HG02970 (cell line): ENCODE measurements around the gene CPNE9.

ENCODE experiments used
- ATAC-seq: cut with Tn5 transposase; IDR thresholded peaks from one replicate; pipeline ENCODE4 v1.9.1; 2021; ENCODE audit warnings: mild to moderate bottlenecking, moderate library complexity, moderate number of reproducible peaks; ENCODE audit not compliant: unreplicated experiment, low FRiP score

CPNE9 gene

DNA sequence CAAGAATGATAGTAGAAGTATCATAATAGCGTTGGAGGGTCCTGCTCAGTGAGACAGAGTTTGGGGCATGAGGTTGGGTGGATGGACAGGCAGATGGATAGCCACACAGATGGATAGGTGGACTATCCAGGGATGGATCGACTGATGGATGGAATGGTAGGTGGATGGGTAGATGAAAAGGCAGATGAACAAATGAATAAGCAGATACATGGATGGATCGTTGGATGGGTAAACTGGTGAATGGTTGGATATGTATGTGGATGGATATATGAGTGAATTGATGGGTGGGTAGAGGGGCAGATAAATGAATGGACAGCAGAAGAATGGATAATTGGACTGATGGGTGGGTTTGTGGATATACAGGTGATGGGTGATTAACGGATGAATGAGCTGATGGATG lies 9.5 kb downstream of the CPNE9 start:
- no peak for ATAC-seq

DNA sequence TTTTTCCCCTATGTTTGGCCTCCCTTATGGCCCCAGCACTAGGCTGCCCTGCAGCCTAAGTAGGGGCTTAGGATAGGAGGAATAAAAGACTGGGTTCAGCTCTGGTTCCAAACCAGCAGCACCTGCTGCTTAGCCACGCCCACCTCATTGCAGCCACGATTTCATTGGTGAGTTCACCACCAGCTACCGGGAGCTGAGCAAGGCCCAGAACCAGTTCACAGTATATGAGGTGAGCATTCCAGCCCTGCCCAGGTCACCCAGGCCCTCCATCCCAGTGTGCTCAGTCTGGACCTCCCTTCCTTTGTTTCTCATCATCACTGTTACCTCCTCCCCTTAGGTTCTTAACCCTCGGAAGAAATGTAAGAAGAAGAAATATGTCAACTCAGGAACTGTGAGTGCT lies 11.5 kb downstream of the CPNE9 start:
- ATAC-seq = no peak

DNA sequence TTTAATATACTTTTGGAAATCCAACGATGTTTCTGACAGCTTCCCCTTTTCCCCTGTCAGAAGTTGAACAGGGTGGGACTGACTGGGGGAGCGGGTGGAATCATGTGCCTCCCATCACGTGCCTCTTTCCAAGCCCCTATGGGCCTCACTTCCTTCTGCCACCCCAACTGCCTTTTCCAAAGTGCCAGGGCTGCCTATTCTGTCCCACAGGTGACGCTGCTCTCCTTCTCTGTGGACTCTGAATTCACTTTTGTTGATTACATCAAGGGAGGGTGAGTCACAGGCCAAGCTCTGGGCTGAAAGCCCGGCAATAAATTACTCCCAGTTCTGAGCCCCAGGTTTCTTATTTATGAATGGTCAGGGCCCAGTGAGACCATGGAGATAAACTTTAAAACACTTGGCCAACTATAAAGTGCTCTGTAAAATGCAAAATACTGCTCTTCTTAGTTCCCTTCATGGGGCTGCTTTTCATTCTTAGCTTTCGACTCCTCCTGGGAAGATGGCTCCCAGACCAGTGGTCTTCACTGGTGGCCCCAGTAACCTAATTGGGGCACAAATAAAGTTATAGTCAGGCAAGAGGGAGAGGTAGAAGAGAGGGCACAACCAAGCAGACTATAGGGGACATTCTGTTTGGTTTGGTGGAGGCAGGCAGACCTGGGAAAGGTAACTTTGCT lies 12.3 kb downstream of the CPNE9 start:
- ATAC-seq = no peak

DNA sequence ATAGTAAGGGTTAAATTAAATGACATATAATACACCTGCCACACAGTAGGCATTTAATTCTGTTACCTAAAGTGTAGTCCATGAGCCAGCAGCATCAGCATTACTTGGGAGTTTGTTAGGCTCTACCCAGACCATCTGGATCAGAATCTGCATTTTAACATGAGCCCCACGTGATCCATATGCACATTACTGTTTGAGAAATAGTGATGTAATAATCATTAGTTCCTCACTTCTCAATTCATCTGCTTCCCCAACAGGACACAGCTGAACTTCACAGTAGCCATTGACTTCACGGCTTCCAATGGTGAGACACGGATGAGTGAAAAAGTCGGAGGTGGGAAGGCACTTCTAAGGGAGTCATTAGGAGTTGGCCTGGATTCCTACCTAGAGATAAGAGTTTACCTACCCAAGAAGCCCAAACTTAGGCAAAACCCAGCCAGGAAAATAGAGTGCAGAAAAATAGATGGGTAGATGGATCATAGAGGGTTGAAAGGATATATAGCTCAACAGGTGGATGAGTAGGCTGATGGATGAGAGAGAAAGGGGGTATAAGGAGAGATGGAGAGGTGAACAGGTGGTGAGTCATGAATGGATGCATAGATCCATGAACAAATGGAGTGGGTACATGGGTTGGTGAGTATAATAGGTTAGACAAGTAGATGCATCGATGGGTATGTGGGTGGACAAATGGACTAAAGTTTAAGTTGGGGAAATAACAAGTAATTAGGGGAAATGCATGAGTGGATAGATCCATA lies 13.3 kb downstream of the CPNE9 start:
- ATAC-seq = no peak

DNA sequence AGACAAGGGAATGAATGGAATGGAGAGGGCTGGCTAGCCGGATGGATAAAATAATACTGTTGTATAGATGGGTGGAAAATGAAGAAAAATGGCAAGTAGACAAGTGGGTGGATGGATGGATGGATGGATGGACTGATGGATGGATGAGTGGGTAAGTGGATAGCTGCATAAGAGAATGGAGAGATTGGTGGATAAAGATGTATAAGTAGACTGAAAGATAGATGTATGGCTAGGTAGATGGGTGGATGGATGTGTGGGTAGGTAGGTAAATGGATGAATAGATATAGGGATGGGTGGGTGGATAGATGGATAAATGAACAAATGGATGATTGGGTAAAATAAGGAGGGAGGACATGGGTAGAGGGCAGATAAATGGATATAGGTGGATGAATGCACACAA lies 13.9 kb downstream of the CPNE9 start:
- no peak for ATAC-seq

DNA sequence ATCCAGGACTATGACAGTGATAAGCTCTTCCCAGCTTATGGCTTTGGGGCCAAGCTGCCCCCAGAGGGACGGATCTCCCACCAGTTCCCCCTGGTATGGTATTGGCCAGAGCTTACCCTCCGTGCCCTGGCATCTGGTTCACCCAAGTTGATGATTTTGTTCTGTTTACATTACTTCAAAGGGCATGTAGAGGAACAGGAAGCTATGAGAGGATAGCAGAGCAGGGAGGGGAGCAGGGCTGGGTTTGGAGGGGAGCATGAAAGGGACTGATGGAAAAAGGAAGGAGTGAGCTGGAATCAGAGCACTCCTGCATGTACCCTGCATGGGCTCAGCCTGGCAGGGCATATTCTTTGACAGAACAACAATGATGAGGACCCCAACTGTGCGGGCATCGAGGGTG lies 14.5 kb downstream of the CPNE9 start:
- ATAC-seq = no peak

DNA sequence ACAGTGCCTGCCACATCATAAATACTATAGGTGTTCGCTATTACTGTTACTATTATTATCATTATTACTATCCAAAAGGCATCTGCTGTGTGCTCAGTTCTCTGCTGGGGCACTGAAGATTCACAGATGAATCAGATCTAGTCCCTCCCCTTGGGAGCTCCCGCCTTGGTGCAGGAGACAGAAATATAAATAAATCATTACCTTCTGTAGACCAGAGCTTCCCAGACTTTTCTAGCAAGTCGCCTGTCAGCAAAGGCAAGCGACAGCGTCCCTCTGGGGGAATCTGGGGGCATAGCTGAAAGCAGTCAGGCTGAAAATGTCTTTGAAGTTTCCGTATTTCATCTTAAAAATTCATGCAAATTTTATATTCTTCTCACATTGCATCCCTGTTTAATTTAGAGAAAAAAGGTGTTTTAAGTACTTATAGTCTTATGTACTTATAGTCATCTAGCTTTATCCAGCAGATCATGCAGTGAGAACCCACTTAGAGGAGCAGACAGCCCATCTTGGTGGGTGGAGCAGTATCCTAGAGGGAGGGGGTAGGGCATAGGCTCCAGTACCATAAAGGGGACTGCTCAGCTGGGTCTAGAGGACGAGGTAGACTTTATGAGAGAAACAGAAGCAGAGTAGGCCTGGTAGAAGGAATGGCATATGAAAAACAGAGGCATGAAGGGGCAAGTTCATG lies 17.5 kb downstream of the CPNE9 start:
- ATAC-seq = no peak

DNA sequence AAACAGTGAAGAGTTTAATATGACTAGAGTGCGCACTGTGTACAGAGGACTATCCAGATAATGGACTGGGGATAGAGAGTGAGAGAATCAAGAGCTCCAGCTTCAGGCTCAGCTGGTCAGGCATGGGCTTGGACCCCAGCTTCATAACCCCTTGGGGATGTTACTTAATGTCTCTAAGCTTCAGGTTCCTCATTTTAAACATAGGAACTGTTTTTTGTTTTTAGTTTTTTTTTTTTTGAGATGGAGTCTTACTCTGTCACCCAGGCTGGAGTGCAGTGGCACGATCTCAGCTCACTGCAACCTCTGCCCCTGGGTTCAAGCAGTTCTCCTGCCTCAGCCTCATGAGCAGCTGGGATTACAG lies 18.0 kb downstream of the CPNE9 start:
- ATAC-seq = no peak

DNA sequence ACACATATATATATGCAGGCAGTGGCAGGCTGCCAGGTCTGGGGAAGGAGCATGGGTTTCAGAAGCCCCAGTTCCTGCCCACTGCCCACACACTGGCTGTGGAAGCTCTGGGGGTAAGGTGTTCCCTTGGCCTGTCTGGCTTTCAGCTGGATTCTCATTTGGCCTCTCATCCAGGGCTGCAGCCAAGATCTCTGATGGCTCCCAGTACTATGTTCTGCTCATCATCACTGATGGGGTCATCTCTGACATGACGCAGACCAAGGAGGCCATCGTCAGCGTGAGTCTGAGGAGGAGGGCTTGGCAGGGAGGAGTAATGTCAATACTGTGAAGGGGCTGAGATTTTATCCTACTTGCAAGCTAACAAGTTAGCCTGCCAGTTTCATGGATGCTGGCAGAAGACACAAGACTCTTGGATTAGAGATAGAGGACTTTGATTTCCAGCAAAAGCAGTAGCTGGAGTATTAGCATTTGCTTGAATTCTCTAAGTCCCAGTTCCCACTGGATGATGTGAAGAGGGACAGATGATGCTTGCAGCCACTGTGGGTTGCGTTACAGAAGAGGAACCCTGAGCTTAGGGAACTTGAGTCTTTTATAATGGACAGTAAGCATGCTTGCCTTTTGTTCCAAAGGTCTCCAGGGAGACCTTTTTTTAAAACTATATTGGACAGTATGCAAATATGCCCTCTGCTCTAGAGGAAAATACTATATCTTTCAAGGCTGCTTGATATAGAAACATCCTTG lies 22.3 kb downstream of the CPNE9 start:
- no peak for ATAC-seq

DNA sequence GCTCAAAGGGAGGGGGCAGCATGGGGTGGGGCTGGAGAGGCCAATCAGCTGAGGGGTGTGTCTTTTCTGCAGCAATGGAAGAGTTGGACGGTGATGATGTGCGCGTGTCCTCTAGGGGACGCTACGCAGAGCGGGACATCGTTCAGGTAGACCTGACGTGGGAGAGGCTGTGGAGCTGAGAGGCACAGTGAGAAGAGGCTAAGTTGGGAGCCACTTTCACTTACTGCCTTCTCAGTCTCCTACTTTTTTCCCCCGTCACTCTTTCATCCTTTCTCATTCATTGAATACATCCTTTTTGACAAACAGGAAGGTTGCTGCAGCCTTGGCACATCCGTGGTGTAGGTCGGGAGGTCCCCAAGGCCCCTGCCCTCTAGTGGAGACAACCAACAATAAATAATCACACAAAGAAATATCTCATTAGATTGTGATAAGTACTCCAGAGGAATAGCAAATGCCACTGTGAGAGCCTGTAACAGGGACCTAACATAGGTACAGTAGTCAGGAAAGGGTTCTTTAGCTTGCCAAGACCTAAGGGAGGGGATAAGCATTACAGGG lies 23.5 kb downstream of the CPNE9 start:
- no peak for ATAC-seq

DNA sequence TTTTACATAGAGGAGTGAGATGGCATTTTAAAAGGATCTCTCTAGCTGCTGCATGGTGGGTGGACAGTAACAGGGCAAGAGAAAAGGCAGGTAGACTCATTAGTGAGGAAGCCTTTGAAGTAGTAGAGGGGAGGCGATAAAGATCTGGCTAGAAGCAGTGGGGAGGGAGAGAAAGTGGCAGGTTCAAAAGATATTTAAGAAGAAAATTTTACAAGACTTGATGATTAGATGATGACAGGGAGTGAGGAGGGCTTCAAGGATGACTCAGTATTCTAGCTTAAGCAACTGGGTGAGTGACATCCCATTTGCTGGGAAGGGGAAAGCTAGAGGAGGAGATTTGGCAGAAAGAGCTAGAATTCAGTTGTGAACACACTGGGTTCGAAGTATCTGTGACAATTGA lies 24.1 kb downstream of the CPNE9 start:
- ATAC-seq = no peak

DNA sequence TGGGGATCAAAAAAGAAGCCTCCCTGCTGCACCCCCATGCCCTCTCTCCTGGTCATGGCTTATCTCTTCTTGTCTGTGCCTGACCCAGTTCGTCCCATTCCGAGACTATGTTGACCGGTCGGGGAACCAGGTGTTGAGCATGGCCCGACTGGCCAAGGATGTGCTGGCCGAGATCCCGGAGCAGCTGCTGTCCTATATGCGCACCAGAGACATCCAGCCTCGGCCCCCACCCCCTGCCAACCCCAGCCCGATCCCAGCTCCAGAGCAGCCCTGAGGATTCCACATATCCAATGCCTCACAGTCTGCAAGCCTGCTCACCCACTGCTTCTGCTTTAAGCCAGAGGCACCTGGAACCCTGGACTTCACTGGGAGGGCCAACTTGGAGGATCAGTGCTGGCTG lies 25.8 kb downstream of the CPNE9 start:
- ATAC-seq = no peak

DNA sequence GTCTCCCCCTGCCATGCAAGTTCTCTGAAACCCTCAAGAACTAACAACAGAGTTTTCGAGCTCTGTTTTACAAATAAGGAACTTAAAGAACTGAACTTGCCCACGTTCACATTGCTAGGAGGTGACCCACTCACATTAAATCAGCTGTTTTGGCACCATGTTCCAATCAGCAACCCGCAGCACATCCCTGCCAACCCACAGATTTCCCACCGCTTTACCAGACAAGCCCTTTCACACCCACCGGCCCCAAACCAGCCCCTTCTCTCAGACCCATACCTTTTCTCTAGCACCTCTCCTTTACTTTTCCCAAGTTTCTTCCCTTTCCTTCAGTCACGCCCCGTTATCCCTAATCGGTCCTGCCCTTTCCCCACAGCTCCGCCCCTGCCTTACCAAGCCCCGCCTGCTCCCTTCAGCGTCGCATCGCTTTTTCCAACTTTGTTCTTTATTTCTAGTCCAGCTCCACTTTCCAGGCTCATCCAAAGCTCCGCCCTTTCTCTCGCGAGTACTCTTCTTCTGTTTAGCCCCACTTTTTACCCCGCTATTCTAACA lies 27.1 kb downstream of the CPNE9 start:
- ATAC-seq = peak; percentile 32

DNA sequence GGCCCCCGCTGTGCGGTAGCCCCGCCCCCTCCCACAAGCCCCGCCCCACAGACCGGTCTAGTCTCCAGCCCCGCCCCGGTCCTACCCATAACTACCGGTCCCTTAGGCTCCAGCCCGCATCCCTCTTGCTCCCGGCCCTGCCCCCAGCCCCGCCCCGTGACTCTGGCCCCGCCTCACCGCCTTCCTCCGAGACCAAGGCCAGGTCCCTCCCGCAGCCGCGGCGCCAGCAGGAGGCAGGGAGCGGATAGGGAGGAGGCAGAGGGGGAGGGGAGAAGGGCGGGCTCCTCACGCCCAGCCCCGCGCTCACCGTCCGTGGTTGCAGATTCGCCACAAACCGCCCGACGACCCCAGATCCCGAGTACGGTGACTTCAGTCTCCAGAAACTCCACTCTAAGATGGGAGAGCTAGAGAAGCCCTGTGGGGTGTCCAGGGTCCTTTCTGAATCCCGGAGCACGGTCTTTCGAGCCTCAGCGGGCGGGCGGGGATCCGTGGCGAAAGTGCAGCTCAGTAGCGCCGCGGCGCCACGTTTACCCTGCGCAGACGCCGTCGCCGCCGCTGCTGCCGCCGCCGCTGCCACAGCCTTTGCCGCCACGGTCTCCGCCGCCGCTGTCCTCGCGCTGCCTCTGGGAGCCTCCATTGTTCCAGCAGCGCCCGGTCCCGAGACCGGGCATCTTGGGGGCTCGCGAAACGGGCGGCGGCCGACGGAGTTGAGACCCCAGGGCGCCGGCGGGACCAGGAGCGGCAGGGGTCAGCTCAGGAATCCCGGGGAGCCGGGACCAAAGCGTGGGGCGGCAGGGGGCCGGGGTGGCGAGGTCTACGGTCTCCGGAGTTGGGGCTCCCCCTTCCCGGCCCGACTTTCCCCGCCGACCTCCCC lies 27.8 kb downstream of the CPNE9 start, which contains the start of gene BRPF1:
Gene BRPF1 (plus strand): TSS at position 530 of the 874 bp plus-strand sequence. CDS start 2,406 bp downstream, outside the sequence.
- ATAC-seq = peak; percentile 87

DNA sequence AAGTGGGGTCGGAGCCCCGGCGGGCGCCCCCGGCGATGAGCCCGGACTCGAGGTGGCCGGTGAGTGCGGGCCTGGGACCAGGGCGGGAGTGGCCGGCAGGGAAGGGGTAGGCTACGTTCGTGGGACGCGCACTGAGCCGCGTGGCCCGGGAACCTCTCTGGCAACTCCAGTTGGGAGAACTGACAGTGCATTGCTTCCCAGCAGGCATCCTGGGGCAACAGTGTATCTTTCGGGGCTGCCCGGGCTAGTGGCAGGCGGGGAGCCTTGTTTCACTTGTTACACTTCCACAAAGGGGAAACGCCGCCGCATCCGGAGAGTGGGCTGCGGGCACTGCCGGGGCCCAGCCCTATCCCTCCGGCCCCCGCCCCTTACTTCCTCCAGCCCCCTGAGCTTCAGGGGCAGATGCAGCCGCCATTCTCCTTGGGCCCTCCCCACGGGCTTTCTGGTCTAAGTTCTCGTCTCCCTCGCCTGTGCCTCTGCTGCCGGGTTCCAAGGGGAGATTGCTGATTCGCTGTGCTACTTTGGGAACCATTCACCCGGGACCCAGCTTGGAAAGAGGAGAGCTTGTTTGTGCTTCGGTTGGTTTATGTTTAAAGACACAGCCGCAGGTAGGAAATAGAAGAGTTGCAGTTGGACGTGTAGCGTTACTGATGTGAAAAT lies 28.6 kb downstream of the CPNE9 start:
- ATAC-seq = peak; percentile 2

DNA sequence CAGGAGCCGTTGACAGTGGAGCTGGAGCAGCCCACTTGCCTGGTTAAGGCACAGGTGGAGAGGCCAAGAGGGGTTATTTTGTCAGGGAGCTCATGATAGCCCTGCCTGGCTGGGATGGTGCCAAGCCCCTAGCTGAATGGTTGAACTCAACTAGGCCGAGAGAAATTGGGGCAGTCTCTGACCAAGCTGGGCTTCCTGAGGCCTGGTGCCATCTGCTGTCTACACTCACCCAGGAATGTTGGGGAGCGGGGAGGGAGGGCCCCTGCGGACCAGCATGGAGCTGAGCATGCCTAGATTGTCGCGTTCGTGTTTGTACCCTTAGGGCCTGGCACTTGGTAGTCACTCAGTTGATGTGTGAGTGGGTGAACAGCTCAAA lies 29.1 kb downstream of the CPNE9 start:
- no peak for ATAC-seq

DNA sequence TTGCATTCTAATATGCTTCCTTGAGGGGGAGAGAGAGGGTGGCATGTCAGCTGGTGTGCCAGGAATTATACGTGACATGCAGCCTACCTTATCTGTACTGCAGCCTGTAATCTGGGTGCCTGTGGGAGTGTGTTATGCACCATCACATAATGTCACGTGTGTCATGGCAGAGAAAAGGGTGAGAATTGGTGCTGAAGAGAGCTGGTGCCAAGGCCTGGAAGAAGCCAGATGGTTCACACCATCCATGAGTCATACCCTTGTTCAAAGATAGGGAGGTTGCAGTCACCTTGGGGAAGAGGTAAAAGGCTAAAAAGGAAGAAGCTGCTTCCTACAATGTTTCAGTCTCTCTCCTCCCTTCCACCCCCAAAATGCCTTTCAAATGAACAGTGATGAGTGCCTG lies 33.2 kb downstream of the CPNE9 start:
- ATAC-seq = no peak

DNA sequence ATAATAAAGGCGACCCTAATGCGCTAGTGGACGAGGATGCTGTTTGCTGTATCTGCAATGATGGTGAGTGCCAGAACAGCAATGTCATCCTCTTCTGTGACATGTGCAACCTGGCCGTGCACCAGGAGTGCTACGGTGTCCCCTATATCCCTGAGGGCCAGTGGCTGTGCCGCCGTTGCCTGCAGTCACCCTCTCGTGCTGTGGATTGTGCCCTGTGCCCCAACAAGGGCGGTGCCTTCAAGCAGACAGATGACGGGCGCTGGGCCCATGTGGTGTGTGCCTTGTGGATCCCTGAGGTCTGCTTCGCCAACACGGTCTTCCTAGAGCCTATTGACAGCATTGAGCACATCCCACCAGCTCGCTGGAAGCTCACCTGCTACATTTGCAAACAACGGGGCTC lies 35.5 kb downstream of the CPNE9 start:
- no peak for ATAC-seq

DNA sequence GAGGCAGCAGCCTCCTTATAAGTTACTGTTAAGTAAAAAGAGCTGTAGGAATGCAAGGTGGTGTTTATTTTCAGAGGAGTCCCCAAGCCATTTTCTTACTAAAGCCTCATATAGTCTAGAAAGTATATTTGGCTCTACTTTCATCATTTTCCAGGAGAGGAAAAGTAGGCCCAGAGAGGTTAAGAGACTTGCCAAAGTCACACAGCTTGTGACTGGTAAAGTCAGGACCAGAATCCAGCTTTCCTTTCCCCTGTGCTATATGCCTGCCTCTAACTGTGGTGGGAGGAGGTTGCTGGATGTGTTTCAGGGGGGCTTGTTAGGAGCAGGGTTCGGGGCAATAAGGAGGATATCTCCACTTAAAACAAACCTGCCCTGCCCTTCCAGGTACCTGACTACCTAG lies 38.9 kb downstream of the CPNE9 start:
- no peak for ATAC-seq
